22Rv1 (cell line): Measurements from ENCODE around the gene MYO7B.

ENCODE experiments used
- H3K27ac ChIP-seq: fragments of 450-650 bp; 2 replicates; pipeline ENCODE4 v1.5.1; 2017
- ZFX ChIP-seq: fragments of 450-650 bp; IDR thresholded peaks from 2 replicates; pipeline ENCODE4 v1.6.1; 2017; ENCODE audit warnings: antibody characterized with exemption, borderline replicate concordance
- TF ChIP-seq, protein P1 (sequence below): fragments of 450-650 bp; IDR thresholded peaks from 2 replicates; pipeline ENCODE4 v1.5.1; 2017; ENCODE audit warnings: mild to moderate bottlenecking

MYO7B gene

DNA sequence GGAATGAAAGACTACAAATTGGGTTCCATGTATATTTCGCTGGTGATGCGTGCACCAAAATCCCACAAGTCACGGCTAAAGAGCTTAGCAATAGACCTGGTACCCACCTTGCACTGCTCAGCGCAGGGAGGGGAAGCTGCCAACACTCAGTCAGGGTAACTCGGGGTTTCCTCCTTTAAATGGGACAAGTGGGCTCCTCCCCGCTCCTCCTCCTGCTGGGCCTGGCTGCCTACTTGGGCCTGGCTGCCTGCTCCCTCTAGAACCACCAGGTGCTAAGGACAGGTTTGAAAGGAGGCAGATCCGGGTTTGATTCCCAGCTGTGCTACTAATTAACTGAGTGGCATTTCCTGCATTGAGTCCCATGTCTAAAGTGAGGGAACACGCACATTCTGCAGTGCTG is 23.4 kb downstream of the MYO7B start:
- H3K27ac ChIP-seq: no peak overlapping the region
- TF ChIP-seq, protein P1, sequence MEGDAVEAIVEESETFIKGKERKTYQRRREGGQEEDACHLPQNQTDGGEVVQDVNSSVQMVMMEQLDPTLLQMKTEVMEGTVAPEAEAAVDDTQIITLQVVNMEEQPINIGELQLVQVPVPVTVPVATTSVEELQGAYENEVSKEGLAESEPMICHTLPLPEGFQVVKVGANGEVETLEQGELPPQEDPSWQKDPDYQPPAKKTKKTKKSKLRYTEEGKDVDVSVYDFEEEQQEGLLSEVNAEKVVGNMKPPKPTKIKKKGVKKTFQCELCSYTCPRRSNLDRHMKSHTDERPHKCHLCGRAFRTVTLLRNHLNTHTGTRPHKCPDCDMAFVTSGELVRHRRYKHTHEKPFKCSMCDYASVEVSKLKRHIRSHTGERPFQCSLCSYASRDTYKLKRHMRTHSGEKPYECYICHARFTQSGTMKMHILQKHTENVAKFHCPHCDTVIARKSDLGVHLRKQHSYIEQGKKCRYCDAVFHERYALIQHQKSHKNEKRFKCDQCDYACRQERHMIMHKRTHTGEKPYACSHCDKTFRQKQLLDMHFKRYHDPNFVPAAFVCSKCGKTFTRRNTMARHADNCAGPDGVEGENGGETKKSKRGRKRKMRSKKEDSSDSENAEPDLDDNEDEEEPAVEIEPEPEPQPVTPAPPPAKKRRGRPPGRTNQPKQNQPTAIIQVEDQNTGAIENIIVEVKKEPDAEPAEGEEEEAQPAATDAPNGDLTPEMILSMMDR: no peak
- TF ChIP-seq ZFX: no peak

DNA sequence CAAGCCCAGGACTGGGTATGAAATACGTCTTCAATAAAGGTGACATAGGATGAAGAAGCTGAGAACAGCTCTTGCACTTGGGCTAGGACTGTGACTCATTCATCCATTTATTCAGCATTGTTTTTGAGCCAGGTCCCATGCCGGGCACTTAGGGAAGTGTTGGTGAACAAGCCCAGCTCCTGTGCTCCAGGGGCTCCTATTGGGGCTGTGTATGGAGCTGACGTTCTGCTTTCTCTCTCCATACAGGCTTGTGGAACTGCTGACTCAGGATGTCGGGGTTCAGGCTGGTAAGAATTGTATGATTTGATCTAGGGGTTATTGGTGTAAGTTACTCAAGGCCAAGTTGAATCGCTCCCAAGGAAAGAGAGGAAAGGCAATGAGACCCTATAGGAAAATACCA is 24.0 kb downstream of the MYO7B start:
- TF ChIP-seq, protein P1: no peak
- H3K27ac ChIP-seq: no peak overlapping the region

DNA sequence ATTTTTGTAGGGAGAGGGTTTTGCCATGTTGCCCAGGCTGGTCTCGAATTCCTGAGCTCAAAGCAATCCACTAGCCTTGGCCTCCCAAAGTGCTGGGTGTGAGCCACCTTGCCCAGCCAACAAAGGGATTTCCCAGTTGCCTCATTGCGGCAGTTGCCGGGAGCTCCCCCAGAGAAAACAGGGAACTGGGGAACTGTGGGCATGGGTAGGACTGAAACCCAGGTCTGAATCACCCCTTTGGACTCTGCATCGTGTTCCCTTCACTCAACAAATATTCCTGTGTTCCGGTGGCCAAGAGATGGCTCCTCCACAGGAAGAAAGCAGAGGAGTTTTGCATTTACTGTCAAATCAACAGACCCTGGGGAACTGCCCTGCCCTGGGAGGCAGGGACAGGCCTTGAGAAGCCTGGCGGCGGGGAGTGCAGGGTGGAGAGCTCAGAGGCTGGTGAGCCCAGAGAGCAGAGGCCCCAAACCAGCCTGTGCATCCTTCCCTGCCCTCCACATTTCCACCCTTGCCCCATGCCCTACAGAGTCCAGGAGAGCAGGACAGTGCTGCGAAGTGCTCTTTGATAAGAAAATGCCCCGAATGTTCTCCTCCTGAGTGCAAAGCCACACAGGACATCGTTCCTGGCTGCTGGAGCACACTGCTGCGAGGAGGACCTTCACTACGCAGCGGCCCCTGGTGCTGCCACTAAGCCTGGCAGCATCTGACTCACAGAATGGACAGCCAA is 24.9 kb downstream of the MYO7B start:
- H3K27ac ChIP-seq: no peak overlapping the region
- no peak for TF ChIP-seq ZFX
- TF ChIP-seq, protein P1: no peak

DNA sequence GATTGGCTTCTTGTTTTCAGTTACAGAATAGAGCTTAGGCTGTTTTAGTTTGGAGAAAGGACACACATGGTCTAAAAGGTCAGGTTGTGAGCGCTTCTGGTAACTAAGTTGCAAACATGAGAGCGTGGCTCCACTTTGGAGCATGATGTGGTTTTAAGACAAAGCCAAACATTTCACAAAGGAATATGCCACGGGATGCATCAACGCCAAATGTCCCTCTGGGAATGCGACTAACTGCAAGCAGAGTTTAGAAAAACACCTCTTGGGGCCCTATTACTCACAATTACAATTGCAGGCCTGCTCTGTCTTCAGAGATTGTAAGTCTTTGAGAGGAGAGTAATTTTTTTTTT is 25.4 kb downstream of the MYO7B start:
- no peak overlapping the region for H3K27ac ChIP-seq
- TF ChIP-seq, protein P1: no peak
- no peak for TF ChIP-seq ZFX

DNA sequence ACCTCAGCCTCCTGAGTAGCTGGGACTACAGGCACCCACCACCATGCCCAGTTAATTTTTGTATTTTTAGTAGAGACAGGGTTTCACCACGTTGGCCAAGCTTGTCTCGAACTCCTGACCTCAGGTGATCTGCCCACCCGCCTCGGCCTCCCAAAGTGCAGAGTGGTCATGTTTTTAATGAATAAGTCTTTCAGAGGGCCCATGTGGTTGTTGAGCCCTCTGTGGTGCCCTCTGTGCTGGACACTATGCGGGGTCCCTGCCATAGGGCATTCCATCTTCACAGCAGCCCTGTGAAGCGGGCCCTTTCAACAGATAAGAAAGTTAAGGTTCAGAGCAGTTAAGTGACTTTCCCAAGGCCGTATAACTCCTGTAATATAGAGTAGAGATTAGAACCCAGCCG is 25.9 kb downstream of the MYO7B start:
- no peak overlapping the region for H3K27ac ChIP-seq
- TF ChIP-seq, protein P1: no peak
- TF ChIP-seq ZFX: no peak

DNA sequence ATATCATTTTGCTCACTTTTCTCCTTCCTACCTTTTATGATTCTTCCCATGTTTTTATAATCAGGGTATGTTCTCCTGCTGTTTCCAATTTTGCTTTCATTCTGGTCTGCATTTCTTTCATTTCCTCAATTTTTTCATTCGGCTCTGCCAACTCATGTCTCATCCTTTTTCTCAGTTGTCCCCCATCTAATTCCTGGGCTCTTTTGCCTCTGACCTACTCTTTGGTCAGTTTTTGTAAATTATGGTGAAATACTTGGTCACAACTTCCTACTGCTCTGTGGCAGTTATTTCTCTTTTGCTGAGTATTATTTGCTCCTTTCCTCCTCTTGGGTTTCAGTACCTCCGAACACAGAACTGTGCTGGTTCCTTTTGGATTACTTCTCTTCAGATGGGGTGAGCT is 27.5 kb downstream of the MYO7B start:
- TF ChIP-seq ZFX: no peak
- TF ChIP-seq, protein P1: no peak
- H3K27ac ChIP-seq: no peak overlapping the region

DNA sequence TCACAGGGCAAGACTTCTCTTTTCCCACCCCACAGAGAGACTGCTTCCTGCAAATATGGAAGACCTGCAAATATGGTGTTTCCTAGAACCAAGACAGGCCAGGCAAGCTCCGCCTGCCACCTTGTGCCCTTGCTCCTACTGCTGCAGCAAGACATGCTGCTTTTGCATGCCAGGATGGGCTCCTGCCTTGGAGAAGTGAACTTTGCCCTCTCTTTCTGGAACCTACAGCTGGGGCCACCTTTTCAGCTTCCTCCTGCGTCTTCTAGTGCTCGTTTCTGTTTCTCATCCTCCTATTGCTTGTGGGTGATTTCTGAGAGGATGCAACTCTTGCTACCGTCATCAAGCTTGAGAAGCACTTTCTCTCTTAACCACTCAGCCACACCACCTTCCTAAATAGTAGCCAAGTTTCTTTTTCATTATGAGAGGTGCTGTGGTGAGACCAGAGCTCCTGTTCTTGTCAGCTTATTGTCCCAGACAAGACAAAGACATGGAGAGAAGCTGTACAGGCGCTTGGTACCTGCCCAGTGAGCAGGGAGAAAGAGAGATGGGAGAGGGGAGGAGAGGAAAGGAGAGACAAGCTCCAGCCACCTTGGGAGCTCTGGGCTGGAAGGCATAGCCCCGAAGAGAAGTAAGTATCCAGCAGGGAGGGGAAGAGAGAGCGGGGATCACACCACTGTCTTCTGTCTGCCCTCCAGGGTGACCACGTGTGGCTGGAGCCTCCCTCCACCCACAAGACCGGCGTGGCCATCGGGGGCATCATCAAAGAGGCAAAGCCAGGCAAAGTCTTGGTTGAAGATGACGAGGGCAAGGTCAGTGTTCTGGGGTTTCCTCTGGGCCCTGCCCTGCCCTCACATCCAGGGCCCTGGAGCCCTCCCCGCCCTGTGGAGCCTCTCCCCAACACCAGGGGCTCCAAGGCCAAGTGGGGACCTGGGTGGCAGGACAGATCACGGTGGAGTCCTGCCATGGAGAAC is 28.3 kb downstream of the MYO7B start:
- TF ChIP-seq ZFX: no peak
- TF ChIP-seq, protein P1: no peak

More for the DNA sequence above, 28.3 kb downstream of the MYO7B start:
- H3K27ac ChIP-seq: no peak overlapping the region
